HEK293T (cell line): ENCODE results near the gene ZNF579.

Experiments used
- ARNT ChIP-seq: fragments of 450-650 bp; IDR thresholded peaks from 2 replicates; pipeline ENCODE4 v1.6.1; 2017; ENCODE audit warnings: mild to moderate bottlenecking
- BHLHE40 ChIP-seq: fragments of 450-650 bp; IDR thresholded peaks from 2 replicates; pipeline ENCODE4 v1.6.1; 2016; ENCODE audit warnings: mild to moderate bottlenecking, moderate library complexity, borderline replicate concordance
- CTBP1 ChIP-seq: fragments of 450-650 bp; IDR thresholded peaks from 2 replicates; pipeline ENCODE4 v1.6.1; 2016; ENCODE audit warnings: borderline replicate concordance
- FOXM1 ChIP-seq: fragments of 450-650 bp; IDR thresholded peaks from 2 replicates; pipeline ENCODE4 v1.6.1; 2017; ENCODE audit warnings: mild to moderate bottlenecking, borderline replicate concordance
- HDGF ChIP-seq: fragments of 450-650 bp; IDR thresholded peaks from 2 replicates; pipeline ENCODE4 v1.6.1; 2017; ENCODE audit warnings: antibody characterized with exemption, borderline replicate concordance
- SP1 ChIP-seq: fragments of 450-650 bp; IDR thresholded peaks from 2 replicates; pipeline ENCODE4 v1.6.1; 2017
- SUZ12 ChIP-seq: fragments of 450-650 bp; IDR thresholded peaks from 2 replicates; pipeline ENCODE4 v1.6.1; 2016; ENCODE audit warnings: mild to moderate bottlenecking
- TARDBP ChIP-seq: fragments of 450-650 bp; IDR thresholded peaks from 2 replicates; pipeline ENCODE4 v1.6.1; 2016

- TF ChIP-seq SUZ12 (no peak), FOXM1 (no peak), BHLHE40 (no peak), HDGF (no peak), CTBP1 (no peak), SP1 (no peak), ARNT (no peak), TARDBP (no peak)
Observed at GRCh38 chr19:55567708-55568328, 12.8 kb downstream of the ZNF579 start.
